ENCODE results near the gene NF2.

Gene NF2

DNA sequence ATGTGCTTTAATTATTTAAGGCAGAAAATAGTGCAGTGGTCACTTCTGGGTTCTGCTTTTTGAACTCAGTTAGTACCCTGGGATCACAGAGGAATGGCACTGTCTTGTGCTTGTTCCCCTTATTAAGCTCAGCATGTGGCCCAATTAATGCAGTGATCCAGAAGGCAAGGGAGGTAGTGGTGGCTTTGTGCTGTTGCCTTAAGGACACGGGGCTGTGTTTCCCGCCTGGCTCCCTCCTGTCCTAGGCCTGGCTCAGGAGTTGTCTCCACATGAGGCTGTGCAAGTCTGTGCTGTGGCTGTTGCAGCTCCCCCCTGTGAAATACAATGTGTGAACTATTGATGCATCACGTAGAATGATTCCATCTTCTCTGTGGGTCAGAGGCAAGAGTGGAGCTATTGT, 67.2 kb downstream of the NF2 start:
- no peak for DNase-seq

DNA sequence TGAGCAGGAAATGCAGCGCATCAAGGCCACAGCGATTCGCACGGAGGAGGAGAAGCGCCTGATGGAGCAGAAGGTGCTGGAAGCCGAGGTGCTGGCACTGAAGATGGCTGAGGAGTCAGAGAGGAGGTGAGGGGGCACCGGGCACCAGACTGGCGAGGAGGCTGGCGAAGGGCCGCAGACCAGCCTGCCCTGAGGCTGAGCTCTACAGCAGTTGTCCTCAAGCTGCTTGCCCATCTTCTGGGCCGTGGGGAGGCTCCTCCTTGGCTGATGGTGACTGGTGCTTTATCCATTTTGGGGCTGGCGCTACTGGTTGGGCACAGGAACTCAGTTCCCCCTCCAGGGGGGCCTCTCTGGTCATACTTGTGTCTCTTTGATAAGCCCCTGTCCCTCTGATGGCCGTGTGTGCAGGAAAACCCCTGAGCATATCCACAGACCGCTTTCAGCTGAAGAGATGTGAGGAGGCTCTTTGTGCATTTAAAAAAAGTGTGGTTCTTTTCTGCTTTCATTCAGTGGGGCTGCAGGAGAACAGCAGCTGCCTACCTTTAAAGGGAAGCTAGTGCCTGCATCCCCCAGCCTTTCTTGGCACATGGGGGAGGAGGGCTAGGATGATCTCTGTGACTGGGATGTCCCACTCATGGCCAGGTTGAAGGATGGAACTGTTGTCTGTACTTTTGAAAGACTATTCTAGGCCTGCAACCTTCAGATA, 70.1 kb downstream of the NF2 start:
- no peak for DNase-seq

DNA sequence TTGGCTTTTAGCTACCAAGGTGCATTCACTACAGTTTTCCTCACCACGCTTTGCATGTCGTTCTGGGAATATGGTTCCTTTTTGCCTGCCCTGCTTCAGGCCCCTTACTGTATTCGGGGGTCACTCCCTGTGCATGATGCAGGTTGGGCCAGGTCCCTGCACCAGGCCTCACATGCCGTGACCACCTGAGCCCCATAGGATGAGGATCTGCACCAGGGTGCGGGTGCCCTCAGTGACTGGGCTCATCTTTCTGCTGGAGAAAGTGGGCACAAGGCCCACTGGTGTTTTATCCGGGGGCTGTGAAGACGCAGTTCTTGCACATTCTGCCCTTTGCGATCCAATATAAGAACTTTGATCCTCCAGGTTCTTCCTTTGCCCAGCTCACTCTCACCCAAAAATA, 70.7 kb downstream of the NF2 start:
- no peak for DNase-seq

DNA sequence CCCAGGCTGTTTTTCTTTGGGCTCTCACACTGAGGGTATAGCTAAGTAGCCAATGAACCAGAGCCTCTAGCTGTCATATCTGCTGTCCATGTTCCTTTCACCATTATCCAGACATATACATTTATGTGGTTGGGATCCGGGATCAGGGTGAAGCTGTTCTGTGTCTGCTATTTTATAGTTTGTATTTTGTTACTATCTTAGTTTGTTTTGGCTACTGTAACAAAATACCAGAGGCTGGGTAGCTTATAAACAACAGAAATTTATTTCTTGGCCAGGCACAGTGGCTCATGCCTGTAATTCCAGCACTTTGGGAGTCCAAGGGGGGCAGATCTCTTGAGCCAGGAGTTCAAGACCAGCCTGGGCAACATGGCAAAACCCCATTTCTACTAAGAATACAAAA, 75.9 kb downstream of the NF2 start:
- DNase-seq, result no peak

DNA sequence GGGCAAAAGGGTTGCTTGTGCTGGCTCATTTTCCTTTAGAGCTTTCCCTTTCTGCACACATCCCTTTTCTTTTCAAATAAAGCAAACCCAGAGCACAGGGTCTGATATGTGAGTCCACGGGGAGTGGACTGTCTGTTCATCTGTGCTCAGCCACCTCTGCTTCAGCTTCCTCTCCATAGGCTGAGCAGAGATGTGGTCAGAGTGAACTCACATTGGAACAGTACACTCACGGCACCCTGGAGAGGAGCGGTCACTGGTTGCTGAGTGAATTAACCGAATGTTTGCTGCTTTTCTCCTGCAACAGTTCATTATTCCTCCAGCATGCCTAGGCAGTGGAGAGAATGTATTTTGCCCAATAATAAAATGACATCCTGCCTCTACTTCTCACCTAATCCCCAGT, 80.1 kb downstream of the NF2 start:
- DNase-seq, result no peak

DNA sequence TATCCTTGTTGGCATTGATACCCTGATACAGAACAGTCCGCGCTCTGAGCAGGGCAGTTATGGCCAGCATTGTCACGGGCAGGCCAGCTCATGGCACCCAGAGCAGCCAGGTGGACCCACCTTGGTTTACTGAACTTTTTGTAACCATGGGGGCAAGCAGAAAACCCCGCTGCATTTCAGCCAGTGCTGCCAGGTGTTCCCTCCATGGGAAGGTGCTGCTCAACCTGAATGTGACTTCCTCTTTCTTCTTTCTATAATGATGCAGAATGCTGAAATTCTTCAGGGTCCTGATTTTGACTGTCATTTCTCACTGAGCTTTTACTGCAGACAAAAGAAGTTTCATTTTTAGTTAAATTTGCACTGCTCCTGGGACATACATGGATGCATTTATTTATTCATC, 80.8 kb downstream of the NF2 start:
- DNase-seq, result no peak

DNA sequence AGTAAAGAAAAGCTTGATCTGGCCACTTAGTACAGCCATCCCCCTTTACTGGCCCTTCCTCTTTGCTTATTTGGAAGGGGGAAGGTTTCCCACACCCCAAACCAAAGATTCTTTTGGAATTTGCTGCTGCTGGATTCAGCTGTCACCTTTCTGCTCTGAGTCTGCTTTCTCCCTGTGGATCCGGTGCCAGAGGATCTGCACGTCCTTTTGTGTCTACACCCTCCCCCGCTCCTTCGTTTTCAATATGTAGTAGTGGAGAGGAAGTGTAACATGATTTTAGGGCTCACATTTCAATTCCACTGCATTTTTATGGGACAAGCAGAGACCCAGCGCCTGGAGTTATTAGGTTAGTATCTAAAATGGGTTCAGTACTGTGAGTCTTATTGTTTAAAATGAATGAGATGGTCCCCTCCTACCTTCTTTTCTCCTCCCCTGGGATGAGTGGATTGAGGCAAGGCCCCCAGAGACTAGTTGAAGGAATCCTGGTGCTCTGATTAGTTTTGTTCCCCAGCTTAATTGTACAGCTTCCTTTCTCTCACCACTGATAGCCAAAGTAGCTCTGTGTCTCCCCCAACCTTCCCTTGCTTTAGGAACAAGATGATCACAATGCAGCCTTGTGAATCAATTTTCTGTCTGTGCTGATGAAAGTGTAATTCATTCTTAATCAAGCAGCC, 85.9 kb downstream of the NF2 start:
- DNase-seq, result no peak

DNA sequence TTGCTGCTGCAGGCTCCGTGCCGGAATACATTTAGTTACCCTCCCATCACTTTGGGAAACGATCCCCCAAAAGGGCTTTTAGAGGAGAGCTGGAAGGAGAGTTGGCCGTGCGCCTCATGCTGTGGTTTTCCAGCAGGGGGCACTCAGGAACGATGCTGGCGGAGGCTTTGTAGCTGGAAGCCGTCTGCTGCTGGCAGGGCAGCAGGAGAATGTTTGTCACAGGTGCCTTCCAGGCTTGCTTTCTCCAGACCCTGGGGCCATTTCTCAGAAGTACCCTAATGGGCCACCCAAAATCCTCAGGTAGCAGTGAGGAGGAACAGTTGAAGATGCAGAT, 86.4 kb downstream of the NF2 start:
- peak; percentile 45 for DNase-seq

DNA sequence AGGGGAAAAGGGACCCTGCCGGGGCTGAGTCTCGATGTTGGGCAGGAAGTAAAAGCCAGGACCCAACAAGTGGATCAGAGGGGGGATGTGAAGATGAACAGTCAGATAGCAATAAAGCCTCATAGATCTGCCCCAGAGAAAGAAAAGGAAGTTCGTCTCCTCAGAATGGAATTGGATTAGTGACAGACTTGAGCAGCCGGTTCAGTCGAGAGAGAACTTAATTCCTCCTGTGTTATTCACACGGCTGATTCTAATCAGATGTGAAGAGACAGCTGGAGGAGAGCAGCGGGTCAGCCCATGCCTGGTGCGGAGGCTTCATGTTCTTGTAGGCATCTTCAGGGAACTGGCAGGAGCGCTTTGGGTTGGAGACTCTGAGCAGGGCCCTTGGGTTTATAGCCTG, 87.0 kb downstream of the NF2 start:
- peak; percentile 9 for DNase-seq

DNA sequence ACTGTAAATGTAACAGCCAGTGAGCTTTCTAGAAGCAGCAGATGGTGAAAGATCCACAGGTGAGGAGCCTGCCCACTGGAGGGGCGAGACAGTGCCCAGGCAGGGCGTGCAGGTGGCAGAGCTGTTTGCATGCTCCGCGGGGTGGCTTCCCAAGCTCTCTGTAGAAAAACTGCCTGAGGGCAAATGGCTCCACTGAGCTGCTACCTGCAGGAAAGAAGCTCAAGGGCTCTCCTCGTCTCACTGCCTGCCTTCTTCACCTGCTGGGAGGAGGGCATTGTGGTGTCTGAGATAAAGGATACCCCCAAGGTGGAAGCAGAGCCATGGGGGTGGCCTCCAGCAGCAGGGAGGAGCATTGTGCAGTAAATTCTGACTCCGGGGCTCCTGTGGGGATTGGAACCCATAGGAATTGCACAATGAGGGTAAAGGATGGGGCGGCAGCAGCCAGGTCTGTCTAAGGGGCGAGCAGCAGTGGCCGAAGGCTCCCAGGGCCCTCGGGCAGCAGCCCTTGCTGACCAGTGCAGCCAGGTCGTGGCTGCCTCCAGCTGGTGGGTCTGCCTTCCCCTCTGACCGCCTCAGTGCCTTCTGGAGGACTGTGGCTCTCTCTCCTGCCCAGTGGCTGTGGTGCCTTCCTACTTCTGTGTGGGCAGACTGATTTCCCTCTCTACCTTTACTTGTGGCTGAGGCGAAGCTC, 88.3 kb downstream of the NF2 start:
- no peak for DNase-seq

DNA sequence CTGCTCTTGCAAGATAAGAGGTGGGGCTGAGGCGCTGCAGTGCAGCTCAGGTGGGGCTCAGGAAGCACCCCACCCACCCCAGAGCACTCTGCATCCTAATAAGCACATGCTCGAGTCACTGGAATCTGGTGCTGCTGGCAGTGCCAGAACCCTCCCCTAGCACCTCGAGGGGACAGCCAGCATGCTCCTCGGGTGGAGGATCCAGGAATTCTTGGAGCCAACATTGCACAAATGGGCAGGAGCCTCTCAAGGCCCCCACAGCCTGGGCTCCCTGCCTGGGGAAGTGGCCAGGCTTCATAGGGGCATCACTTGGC, 88.9 kb downstream of the NF2 start:
- no peak for DNase-seq

DNA sequence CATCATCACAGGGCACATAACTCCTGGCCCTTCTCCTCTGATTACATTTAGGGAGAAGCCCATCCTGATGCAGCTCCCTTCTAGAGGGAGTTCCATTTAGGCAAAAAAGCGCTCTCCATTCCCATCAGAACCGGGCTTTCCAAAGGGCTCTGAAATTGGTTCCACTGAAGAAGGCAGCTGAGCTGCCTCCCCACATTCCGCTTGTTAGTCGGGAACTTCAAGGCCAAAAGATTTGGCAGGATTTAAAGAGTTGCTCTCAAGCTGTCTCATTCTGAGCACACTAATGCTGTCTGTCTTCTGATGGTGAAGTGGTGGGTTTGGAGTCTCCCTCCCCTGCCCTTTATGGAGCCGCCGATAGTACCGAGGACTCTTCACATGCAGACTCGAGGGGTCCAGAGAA, 89.7 kb downstream of the NF2 start:
- DNase-seq, result no peak

DNA sequence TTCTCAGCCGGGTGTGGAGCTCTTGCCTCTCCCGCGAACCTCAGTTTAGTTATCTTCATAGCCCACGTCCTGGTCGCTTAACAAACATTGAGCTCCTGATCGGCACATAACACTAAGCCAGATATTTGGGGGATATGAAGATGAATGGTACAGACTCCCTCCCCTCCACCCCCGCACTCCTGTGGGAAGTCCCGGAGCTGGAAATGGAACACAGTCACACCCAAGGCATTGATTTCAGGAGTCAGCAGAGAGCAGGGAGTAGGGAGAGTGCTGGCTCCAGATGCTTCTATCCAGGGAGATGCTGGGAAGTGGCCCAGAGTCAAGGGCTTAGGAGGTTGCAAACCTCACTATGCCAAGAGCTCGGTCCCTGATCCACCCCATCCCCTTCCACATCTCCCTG, 90.2 kb downstream of the NF2 start:
- DNase-seq, result no peak

DNA sequence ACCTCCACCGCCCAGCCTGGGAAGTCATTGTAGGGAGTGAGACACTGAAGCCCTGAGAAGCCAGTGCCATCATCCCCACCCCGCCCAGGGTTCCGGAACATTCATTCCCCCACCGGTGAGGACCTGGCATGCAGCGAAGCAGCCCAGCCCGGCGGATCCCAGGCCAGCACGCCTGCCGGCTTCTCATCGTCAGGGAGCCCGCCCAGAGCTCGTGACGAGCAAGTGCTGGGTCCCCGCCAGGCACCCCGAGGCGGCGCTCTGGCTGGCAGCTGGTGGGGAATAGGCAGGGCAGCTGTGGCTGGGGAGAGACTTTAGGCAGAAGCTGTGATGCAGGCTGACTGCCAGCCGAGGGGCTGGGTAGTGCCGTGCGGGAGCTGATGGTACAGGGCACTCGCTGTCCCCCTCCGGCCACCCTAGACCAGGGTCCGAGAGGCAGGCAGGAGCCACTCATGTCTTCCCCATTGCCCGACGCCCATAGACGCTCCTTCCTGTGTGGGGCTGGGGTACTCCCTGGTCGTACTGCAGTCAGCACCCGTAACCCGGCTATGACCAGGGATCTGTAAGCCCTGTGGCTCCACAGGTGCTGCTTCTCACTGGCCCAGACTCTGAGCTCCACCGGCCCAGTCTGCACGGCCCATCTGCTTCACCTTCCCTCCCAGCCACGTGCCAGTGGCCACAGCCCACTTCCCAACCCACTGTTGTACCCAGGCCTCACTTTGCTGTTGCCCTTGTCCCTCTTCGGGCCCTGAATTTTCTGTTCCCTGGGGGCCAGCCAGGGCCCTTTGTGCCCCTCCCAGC, 91.9 kb downstream of the NF2 start:
- no peak for DNase-seq

DNA sequence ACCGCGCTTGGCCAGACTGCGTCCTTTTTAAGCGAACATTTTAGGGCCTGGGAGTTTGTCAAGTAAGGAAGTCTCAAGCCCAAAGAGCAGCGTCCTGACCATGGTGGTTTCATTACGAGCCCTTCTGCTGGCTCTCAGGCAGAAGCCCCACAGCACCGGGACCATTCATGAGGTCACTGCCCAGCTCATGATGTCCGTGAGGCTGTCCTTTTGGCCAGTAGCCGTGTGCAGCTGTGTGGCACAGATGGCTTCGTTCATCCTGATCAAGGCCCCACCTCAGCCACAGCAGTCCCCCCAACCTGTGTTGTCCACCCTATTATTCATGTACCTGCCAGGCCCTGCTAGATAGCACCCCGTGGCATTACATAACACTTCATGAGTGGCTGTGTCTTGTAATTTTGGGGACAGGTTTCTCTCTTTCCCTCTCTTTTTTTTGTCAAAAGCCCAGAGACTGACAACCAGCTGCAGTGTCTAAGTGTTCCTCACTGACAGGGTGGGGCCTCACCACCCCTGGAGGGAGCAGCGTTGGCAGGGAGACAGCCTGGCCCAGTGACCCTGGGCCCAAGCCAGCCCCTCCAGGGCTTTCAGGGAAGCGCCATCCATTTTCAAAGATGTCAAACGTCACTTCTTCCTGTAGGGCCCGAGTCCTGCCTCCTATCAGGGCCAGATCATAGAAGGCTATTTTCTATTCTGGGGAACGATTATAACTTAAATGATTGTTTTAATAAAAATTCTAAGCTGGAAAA, 94.6 kb downstream of the NF2 start:
- DNase-seq, result no peak

DNA sequence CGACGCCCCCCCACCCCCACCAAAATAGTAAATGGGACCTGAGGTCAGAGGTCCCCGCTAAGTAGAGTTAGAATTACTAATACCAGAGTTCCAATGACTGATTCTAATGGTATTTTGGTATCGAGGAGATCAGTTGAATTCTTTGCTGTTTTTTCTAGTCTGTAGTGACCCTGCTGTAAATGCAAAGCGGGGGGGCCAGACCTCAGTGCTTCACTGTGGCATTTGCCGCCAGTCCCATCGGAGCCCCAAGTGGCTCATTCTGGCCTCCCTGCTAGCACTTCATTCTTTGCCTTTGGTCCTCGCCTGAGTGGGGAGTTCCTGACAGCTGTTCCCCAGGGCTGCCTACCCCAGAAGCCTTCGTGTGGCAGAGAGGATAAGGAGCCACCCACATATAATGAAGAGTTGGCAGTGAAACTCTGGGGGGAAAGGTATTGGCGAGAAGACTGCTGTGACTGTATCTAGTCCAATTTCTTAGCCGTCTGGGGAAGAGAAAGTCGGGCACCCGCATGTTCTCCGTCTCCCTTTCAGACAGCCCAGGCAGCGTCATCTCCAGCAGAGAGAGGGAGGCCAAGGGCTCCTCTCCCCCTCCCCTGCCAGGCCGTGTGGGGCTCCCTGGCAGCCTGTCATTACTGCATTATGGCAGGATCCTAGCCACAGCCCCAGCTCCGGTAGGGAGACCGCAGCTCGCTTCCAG, 96.9 kb downstream of the NF2 start:
- peak; percentile 37 for DNase-seq

DNA sequence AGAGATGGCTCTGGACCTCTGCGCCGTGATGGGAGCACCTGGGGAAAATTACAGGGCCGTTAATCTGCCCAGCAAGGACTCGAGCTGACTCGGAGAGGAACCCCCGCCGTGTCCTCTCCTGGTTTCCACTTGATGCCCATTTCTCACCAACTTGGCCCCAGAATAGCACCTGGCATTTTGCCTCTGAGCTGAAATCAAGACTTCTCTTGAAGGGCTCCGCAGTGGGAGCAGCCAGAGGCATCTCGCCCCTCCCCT, 97.4 kb downstream of the NF2 start:
- no peak for DNase-seq

DNA sequence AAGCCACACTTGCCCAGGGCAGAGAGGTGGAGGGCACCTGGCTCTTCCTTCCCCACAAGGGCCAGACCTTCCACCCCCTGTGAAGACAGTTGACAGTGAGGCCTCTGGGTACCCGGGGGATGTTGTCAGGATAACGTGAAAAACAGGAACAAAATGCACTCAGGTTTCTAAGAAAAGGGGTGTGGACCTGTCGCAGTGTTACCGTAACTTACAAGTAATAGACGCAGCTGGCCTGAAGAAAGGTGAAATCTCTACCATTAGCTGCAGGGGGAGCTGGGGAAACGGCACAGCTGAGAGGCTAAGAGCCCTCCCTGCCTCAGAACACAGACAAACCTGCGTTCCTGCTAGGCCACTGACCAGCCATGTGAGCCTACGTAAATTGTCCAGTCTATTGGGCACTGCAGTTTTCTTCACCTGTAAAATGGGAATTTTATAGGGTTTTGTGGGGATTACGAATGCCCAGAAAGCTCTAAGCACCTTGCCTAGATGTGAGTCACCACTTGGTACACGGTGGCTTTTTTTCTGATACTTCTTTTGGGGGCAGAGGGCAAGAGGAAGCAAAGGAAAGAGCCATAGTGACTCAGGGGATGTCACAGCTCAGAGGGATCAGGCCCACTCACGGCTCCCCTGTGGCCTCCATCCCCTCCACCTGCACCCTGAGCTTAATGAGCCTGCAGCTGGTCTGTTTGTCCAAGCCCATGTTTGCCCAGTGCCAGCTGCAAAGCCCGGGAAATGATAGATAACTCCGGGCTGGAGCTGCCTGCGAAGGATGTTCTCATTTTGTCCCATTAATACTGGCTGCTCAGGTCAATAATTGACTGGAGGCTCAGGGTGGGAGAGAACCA, 97.9 kb downstream of the NF2 start:
- peak; percentile 6 for DNase-seq

DNA sequence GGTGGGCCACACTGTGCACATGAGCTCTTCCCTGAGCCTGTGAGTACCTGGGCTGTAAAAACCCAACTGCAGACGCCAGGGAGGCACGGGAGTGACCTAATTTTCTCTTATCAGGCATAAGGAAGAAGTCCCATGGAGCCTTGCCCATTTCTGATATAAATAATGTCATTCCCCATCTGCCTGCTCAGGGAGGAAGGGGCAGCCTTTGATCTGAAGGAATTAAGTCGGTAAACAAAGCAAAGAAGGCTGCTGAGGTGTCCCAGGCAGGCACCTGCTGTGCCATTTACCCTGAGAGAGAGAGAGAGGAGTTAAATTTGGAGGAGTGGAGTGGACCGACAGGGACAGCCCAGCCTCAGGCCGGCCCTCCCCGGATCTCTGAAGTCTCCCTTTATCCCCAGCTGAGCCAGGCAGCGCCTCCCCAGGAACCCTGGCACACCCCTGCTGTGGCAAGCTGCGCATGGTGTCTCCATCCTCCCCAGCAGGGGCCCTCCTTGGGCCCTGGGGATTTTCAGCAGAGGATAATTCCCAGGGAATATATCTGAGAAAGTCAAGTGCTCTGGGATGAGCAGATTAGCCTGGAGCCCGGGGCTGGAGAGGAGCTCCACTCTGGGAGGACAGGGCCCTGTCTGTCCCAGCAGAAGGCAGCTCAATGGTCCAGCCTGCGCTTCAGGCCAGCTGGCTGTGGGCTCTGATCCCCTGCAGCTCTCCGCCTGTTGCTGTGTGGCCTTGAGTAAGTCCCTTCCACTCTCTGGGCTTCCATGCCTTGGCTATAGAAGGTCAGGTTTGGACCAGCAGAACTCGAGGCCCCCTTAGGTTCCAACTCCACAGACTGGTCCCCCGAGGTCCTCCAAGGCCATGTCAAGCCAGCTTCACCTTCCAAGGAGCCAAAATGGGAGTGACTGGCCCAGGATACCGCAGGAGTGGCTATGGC, 98.8 kb downstream of the NF2 start:
- DNase-seq, result no peak

DNA sequence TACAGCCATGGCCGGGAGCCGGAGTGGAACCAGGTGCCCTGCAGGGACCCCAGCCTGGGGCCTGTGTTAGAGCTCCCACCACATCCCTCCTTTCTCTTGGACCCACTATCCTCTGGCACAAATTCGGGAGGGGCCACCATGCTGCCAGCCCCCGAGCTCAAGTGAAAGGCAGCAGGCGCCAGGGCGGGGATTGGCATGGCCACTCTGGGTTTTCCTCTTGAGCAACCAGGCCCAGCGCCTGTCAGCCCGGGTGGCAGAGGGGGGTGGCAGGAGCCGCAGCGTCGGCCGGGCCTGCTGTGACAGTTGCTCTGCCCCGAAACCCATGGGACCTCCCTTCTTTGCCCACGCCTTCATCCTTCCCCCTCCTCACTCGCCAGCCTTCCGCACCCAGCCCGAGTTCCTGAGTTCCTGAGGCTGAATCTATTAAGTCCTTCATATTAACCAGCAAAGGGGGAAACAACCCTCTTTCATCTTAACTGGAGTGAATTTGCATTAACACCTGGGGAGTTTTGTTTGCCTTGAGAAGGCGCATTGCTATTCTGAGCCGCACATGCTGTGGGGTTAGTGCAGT, 99.6 kb downstream of the NF2 start:
- DNase-seq, result no peak

Measured in fibroblast of skin of scalp (primary cell).